ENCODE results near the gene LPP. TPM values are rescaled to one million over a fixed set of nuclear protein-coding genes. Genes with fewer than 3 reads are reported as not detected.

Gene LPP
- total and polyA plus RNA-seq, 2 of the 13 experiments (the other 11 are each of a cell fraction or from before 2014, with no cell fraction given) = 19.2 to 29.9 TPM

GRCh38 chr3:188212308-188212969 lies 58.5 kb downstream of the LPP start (continued):
- TF ChIP-seq, protein P1, sequence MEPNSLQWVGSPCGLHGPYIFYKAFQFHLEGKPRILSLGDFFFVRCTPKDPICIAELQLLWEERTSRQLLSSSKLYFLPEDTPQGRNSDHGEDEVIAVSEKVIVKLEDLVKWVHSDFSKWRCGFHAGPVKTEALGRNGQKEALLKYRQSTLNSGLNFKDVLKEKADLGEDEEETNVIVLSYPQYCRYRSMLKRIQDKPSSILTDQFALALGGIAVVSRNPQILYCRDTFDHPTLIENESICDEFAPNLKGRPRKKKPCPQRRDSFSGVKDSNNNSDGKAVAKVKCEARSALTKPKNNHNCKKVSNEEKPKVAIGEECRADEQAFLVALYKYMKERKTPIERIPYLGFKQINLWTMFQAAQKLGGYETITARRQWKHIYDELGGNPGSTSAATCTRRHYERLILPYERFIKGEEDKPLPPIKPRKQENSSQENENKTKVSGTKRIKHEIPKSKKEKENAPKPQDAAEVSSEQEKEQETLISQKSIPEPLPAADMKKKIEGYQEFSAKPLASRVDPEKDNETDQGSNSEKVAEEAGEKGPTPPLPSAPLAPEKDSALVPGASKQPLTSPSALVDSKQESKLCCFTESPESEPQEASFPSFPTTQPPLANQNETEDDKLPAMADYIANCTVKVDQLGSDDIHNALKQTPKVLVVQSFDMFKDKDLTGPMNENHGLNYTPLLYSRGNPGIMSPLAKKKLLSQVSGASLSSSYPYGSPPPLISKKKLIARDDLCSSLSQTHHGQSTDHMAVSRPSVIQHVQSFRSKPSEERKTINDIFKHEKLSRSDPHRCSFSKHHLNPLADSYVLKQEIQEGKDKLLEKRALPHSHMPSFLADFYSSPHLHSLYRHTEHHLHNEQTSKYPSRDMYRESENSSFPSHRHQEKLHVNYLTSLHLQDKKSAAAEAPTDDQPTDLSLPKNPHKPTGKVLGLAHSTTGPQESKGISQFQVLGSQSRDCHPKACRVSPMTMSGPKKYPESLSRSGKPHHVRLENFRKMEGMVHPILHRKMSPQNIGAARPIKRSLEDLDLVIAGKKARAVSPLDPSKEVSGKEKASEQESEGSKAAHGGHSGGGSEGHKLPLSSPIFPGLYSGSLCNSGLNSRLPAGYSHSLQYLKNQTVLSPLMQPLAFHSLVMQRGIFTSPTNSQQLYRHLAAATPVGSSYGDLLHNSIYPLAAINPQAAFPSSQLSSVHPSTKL (CRISPR knock-in tag; IDR thresholded peaks at IDR 0.05) = peak; percentile 42; the same call in 1 of the 2 replicates
- no peak for TF ChIP-seq ZNF280D (CRISPR knock-in tag; IDR thresholded peaks at IDR 0.05)
- TF ChIP-seq, protein P2, sequence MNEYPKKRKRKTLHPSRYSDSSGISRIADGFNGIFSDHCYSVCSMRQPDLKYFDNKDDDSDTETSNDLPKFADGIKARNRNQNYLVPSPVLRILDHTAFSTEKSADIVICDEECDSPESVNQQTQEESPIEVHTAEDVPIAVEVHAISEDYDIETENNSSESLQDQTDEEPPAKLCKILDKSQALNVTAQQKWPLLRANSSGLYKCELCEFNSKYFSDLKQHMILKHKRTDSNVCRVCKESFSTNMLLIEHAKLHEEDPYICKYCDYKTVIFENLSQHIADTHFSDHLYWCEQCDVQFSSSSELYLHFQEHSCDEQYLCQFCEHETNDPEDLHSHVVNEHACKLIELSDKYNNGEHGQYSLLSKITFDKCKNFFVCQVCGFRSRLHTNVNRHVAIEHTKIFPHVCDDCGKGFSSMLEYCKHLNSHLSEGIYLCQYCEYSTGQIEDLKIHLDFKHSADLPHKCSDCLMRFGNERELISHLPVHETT (CRISPR knock-in tag; conservative IDR thresholded peaks at IDR 0.05) = no peak
- TF ChIP-seq DNMT3B (CRISPR knock-in tag; conservative IDR thresholded peaks at IDR 0.05) = no peak
- TF ChIP-seq KDM4B (CRISPR knock-in tag; IDR thresholded peaks at IDR 0.05) = no peak
- no peak for TF ChIP-seq ZNF577 (CRISPR knock-in tag; IDR thresholded peaks at IDR 0.05; ENCODE audit: borderline replicate concordance, low read depth)
- no peak for TF ChIP-seq SOX6 (IDR thresholded peaks at IDR 0.05)
- no peak for TF ChIP-seq SOX6 (CRISPR knock-in tag; IDR thresholded peaks at IDR 0.05)
- TF ChIP-seq NONO (IDR thresholded peaks at IDR 0.05) = no peak
- TF ChIP-seq NONO (CRISPR knock-in tag; conservative IDR thresholded peaks at IDR 0.05) = no peak
- peak; percentile 93 for TF ChIP-seq SRF (IDR thresholded peaks at IDR 0.05; ENCODE audit: low read depth, low read length)
- no peak for TF ChIP-seq ZNF546 (CRISPR knock-in tag; conservative IDR thresholded peaks at IDR 0.05)
- peak; percentile 25; the same call in 1 of the 2 replicates for TF ChIP-seq FOSL2 (CRISPR knock-in tag; IDR thresholded peaks at IDR 0.05)
- TF ChIP-seq, protein P3, sequence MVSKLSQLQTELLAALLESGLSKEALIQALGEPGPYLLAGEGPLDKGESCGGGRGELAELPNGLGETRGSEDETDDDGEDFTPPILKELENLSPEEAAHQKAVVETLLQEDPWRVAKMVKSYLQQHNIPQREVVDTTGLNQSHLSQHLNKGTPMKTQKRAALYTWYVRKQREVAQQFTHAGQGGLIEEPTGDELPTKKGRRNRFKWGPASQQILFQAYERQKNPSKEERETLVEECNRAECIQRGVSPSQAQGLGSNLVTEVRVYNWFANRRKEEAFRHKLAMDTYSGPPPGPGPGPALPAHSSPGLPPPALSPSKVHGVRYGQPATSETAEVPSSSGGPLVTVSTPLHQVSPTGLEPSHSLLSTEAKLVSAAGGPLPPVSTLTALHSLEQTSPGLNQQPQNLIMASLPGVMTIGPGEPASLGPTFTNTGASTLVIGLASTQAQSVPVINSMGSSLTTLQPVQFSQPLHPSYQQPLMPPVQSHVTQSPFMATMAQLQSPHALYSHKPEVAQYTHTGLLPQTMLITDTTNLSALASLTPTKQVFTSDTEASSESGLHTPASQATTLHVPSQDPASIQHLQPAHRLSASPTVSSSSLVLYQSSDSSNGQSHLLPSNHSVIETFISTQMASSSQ (IDR thresholded peaks at IDR 0.05; ENCODE audit: low read depth) = peak; percentile 55; the same call in 1 of the 2 replicates
- TF ChIP-seq, protein P3 (CRISPR knock-in tag; IDR thresholded peaks at IDR 0.05; ENCODE audit: borderline replicate concordance) = no peak
- no peak for TF ChIP-seq CC2D1A (CRISPR knock-in tag; IDR thresholded peaks at IDR 0.05)
- no peak for TF ChIP-seq ETV5 (CRISPR knock-in tag; IDR thresholded peaks at IDR 0.05; ENCODE audit: borderline replicate concordance)
- TF ChIP-seq ZBTB8A (CRISPR knock-in tag; IDR thresholded peaks at IDR 0.05; ENCODE audit: borderline replicate concordance, low read depth) = no peak
